ENCODE data around the gene OR5B12.
"Not testable (repeated sequence)": the region's sequence is repeated elsewhere in the genome, so short reads cannot be mapped to it uniquely, and the experiment has no call there.

DNA sequence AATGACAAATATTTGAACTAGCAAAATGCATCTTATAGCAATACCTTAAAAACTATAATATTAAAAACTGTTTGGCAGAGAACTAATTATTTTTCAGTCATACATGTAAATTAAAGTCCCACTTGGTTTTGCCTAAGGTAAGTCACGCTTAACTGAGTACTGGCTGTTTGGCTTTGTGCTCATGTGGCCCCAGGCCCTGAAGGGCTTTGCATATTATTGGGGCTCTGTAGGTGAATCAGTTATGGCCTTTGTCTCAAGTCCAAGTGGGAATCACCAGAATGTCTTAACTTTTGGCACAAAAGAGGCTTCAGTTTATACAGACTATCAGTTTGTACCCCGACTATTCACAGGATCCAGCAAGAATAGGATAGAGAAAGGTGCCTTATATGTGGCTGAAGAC, 42.4 kb downstream of the OR5B12 start:
- not testable (repeated sequence) for TF ChIP-seq POLR2AphosphoS5 (IDR thresholded peaks at IDR 0.05; ENCODE audit: low read depth, low read length); FOXJ3 (CRISPR knock-in tag; IDR thresholded peaks at IDR 0.05); YY1 (IDR thresholded peaks at IDR 0.05; ENCODE audit: low read depth); FOXM1 (IDR thresholded peaks at IDR 0.05; ENCODE audit: low read depth); SIN3A (IDR thresholded peaks at IDR 0.05; ENCODE audit: borderline replicate concordance, low read depth, low read length); RFX5 (IDR thresholded peaks at IDR 0.05; ENCODE audit: low read length); TCF12 (IDR thresholded peaks at IDR 0.05); CHD2 (IDR thresholded peaks at IDR 0.05; ENCODE audit: low read length, partially characterized antibody)
- TF ChIP-seq, protein P1, sequence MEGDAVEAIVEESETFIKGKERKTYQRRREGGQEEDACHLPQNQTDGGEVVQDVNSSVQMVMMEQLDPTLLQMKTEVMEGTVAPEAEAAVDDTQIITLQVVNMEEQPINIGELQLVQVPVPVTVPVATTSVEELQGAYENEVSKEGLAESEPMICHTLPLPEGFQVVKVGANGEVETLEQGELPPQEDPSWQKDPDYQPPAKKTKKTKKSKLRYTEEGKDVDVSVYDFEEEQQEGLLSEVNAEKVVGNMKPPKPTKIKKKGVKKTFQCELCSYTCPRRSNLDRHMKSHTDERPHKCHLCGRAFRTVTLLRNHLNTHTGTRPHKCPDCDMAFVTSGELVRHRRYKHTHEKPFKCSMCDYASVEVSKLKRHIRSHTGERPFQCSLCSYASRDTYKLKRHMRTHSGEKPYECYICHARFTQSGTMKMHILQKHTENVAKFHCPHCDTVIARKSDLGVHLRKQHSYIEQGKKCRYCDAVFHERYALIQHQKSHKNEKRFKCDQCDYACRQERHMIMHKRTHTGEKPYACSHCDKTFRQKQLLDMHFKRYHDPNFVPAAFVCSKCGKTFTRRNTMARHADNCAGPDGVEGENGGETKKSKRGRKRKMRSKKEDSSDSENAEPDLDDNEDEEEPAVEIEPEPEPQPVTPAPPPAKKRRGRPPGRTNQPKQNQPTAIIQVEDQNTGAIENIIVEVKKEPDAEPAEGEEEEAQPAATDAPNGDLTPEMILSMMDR (IDR thresholded peaks at IDR 0.05): not testable (repeated sequence)
